GM08714 (cell line): Measurements from ENCODE around the gene CRYBB2.
"Not testable (repeated sequence)": the region's sequence is repeated elsewhere in the genome, so short reads cannot be mapped to it uniquely, and the experiment has no call there.

Experiments used
- H3K4me3 ChIP-seq: fragments of 200-500 bp; sonication (Bioruptor generic); 2 replicates; pipeline ENCODE4 v1.5.1; 2014; ENCODE audit warnings: mild to moderate bottlenecking, low read length, inconsistent platforms
- ZNF274 ChIP-seq: IDR thresholded peaks from 2 replicates; pipeline ENCODE4 v1.6.1; 2012; ENCODE audit warnings: mild to moderate bottlenecking, low read depth, low read length

The CRYBB2 gene

DNA sequence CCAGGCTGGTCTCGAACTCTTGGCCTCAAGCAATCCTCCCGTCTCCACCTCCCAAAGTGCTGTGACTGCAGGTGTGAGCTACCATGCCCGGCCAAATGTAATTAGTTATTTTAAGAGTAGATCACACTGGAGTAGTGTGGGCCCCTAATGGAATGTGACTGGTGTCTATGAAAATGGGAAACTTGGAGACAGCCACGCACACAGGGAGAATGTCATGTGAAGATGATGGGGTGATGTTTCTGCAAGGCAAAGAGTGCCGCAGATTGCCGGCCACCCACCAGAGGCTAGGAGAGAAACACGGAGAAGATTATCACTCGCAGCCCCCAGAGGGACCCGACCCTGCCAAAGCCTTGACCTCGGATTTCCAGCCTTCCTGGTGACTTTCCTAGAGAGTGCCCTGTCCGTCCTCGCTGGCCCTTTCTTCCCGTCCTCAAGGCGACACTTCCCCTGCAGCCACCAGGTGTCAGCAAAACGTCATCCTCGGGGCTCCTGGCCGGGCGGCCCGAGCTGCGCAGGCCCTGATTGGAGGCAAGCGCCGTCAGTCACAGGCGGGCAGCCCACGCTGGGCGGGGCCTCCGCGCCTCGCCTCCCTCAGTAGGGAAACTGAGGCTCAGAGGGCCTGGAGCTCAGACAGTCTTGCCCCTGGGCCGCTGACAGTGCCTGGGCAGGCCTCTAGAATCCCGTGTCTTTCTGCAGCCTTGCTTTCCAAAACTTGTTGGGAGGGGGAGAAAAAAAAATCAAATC lies 16.3 kb downstream of the CRYBB2 start:
- no peak overlapping the region for H3K4me3 ChIP-seq
- no peak for TF ChIP-seq ZNF274

- TF ChIP-seq ZNF274 = no peak
- no peak overlapping the region for H3K4me3 ChIP-seq
Measured at GRCh38 chr22:25236417-25236816, 17.0 kb downstream of the CRYBB2 start.

GRCh38 chr22:25237503-25237902 lies 18.1 kb downstream of the CRYBB2 start:
- no peak overlapping the region for H3K4me3 ChIP-seq
- no peak for TF ChIP-seq ZNF274

- H3K4me3 ChIP-seq = not testable (repeated sequence)
Measured at GRCh38 chr22:25238058-25238457, 18.6 kb downstream of the CRYBB2 start.

DNA sequence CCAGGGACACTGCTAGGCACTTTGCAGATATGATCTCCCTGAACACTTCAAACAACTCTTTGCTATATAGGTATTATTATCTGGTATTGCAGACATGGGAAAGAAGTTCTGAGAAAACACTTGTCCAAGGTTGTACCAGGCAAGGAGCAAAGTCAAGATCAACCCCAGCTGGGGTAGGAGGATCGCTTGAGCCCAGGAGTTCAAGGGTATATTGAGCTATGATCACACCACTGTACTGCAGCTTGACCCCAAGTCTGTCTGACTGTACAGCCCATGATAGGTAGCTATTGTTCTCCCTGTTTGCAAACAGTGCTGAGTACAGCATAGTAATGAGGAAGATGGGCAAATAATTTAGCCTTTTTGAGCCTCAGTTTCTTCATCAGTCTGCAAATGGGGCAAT lies 35.7 kb downstream of the CRYBB2 start:
- not testable (repeated sequence) for H3K4me3 ChIP-seq

- not testable (repeated sequence) for H3K4me3 ChIP-seq
Measured at GRCh38 chr22:25267567-25267966, 48.1 kb downstream of the CRYBB2 start.

DNA sequence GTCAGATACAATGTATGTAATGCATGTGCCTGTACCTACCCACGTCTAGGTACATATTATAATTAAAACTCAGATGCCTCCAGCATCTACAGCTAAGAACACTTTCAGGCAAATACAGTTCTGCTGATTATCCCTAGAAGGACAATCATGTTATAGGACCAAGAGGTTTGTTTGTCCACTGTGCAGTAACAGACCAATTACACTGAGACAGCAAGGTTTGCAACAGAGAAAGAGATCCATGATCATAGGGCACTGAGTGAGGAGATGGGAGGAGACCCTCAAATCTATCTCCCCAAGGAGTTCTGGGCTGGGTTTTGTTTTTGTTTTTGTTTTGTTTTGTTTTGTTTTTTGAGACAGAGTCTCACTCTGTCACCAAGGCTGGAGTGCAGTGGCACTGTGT lies 49.5 kb downstream of the CRYBB2 start:
- not testable (repeated sequence) for H3K4me3 ChIP-seq

DNA sequence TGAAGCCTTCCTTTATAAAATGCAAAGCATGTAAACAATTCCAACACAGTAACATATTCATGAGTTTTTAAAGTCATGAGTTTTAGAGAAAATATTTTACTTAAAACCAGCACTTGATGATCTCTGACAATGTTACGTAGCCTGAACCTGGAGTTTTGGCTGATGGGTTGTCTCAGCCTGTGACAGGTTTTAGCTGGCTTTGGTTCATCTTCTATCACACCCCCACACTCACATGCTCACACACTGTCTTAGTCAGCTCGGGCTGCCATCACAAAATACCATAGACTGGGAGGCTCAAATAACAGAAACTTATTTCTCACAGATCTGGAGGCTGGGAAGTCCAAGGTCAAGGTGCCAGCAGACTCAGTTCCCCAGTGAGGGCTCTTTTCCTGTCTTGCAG lies 50.6 kb downstream of the CRYBB2 start:
- H3K4me3 ChIP-seq = not testable (repeated sequence)

GRCh38 chr22:25273231-25273630 lies 53.8 kb downstream of the CRYBB2 start:
- H3K4me3 ChIP-seq = not testable (repeated sequence)

- H3K4me3 ChIP-seq = not testable (repeated sequence)
Measured at GRCh38 chr22:25273928-25274327, 54.5 kb downstream of the CRYBB2 start.

DNA sequence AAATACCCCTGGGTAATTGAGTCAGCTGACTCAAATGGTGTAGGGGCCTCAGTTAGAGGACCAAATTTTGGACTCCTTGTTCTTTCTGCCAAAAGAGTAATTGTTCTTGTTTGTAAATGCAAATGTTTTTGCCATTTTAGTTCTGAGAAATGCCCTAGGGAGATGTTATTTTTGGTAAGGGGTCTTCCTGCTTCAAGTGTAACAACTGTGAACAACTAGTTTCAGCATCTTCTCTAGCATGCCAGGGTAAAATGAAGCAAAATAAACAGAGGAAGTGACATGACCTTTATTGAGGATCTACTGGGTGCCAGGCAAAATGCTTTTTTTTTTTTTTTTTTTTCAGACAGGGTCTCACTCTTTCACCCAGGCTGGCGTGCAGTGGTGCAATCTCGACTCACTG lies 60.7 kb downstream of the CRYBB2 start:
- not testable (repeated sequence) for H3K4me3 ChIP-seq
